HG03060 (cell line): Measurements from ENCODE around the gene ISX.

ENCODE experiments used
- ATAC-seq: cut with Tn5 transposase; IDR thresholded peaks from one replicate; pipeline ENCODE4 v1.9.1; 2021; ENCODE audit warnings: low read depth, moderate number of reproducible peaks; ENCODE audit not compliant: unreplicated experiment

The ISX gene

DNA sequence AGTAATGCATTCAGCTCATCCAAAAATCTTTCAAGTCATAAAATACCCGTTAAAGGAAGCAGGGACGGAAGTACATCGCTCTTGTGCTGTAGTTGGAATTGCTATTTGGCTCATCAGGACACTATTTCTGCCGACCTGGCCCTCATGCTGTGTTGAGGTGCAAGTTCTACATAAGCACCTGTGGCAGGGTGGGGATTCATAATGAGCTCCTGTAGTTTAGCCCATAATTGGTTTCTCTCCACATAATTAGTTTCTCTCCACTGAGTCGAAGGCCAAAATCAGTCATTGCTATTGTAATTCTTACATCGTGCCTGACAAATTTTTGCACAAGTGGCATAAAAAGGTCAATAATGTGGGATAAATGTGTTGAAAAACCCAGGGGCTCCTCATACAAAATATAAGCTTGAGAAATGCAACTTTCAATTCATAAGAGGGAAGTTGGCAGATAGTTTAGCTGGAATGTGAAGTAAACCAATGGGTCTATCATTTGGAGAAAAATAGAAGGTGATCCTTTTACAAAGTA is 14.9 kb upstream of the ISX start:
- no peak for ATAC-seq

DNA sequence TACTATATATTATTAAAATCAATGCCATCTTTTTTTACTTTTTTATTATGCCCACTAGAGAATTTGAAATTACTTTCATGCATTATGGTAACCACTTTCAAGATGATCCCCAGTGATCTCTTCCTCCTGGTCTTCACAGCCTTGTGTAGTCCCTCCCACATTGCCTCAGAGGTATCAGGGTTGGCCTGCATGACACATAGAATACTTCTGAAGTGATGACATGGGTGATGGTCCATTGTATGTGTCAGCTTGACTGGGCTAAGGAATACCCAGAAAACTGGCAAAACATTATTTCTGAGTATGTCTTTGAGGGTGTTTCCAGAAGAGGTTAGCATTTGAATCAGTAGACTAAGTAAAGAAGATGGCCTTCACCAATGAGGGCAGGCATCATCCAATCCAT is 14.2 kb upstream of the ISX start:
- ATAC-seq = no peak

DNA sequence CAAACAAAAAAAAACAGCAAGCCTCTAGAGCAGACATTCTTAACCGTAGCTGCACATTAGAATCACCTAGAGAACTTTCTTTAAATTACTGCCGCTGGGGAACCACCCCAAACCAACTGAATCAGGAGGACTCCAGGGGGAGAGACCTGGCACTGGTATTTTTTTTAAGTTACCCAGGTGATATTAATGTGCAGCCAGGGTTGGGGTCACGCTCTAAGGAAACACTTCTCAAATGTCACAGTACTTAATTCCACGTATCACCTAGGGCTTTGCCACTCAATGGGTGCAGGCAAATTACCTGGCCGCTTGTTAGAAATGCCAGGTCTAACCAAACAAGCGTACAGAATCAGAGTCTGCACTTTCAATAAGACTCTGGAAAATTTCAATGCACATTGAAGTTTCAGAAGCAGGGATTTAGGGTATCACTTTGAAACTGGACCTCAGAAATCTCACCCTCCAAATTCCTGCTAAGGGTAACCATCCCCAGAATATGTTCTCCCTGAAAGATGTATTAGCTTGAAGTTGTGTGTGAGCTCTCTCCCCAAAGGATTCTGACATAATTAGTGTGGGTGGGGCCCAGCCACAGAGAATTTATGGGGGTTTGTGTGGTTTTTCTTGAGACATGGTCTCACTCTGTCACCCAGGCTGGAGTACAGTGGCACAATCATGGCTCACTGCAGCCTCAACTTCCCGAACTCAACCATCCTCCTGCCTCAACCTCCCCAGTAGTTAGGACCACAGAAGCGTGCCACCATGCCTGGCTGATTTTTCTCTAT is 12.7 kb upstream of the ISX start:
- no peak for ATAC-seq

DNA sequence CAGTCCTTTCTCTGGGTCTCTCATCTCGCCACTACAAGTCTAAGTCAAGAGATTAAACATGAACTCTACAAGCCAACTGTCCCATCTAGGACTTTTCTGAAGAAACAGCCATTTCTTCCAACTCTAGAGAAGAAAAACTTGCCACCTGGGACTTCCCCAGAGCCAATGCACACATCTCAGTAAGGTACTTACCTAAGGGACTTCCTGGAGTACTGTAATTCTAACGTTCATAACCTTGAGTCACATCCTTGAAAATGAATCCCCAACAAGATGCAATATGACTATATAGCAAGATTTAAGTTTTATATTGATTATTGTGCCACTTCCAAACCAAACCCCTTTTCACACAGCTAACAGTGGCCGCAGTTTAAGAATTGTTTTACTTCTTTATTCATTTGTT is 11.9 kb upstream of the ISX start:
- no peak for ATAC-seq

DNA sequence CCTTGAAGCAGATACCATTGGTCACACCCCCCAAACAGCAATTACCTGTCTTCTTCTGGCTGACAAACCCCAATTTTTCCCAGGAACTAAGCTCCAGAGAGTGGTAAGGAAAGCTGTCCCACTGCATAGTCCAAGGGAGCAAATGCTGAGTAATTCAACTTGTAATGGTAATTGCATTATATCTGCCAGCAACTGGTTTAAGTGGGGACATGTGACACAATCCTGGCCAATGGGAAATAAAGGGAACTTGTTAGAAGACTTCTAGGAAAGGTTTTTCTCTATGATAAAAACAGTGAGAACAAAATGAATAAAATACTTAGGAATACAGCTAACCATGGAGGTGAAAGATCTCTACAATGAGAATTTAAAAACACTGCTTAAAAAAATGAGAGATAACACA is 9.5 kb upstream of the ISX start:
- ATAC-seq = no peak

DNA sequence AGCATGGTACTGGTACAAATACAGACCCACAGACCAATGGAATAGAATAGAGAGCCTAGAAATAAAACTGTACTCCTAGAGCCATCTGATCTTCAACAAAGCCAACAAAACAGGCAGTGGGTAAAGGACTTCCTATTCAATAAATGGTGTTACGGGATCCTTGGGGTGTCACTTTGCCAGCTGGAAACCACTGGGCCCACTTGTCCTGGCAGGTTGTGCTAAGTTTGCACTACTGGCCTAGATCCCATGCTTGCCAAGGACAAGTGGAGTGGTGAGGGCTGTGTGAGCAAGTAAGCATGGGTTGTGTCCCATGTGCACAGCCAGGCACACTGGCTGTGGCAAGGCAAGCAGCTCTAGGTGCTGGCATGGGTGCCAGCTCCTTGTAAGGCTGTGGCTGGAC is 8.8 kb upstream of the ISX start:
- ATAC-seq = no peak

DNA sequence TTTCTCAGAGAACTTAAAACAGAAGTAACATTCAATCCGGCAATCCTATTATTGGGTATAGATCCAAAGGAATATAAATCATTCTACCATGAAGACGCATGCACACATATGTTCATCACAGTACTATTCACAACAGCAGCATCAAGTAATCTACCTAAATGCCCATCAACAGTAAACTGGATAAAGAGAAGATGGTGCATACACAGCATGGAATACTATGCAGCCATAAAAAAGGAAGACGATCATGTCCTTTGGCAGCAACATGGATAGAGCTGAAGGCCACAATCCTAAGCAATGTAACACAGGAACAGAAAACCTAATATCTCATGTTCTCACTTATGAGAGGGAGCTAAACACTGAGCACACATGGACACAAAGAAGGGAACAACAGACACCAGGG is 6.3 kb upstream of the ISX start:
- no peak for ATAC-seq

DNA sequence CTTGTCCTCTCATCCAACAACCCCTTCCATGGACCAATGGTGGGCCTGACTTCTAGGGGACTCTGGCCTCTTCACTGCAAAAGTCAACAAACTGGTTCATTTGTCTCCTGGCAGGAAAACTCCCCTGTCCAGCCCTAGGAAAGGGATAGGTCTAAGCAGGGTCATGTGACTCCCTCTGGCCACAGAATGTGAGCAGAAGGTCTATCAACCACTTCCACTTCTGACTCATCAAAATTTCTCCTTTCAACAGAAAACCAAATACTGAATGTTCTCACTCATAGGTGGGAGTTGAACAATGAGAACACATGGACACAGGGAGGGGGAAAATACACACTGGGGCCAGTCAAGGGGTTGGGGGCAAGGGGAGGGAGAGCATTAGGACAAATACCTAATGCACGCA is 1.3 kb upstream of the ISX start:
- no peak for ATAC-seq

DNA sequence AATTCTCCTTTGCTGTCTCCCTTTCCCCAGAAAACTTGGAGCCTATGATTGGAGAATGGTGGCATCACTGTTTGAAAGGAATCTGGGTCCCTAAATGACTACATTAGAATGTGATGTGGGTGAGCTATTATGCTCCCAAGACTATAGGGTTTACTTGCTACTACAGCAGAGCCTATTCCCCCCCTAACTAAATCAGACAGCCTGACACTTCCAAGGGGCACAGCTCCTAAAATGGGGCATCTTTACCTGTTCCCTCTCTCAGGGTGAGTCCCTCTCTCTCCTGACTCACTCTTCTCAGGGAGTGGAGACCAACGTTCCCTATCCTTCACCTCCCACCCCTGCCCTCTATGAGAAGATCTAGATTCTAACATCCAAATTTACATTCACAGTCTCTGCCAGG is 775 bp upstream of the ISX start:
- no peak for ATAC-seq

DNA sequence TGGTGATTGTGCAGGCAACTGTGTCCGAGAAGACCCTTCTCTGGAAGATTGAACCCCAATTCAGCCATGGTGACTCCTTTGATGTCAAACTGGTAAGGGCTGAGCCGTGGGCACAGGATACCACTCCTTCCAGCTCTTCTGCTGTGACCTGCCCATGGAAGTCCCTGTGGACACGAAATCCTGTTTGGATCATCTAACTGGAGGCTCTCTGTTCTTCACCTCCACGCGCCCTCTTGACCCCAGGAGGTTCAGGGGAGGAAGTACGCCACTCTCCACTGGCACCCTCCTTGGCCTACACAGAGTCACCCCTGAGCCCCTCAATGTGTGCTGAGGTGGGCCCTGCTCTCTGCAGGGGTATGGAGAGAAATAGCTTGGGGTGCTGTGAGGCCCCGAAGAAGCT is 810 bp downstream of the ISX start:
- no peak for ATAC-seq

DNA sequence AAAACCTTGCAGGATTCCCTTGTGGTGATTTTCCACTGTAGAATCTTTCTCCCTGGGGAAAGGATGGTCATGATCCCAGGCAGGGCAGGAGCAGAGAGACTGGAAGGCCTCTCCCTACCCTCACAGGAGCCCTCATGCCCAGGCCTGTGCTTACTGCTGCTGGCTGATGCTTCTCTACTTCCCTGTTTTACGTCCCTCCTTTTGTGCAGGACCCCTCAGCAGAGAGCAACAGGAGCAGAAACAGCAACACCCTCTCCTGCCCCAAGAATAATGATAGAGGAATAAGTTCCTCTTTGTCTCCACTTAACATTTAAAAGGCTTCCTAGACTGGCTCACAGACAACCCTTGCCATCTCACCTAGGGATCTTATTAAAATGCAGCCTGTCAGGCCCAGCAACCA is 3.6 kb downstream of the ISX start:
- ATAC-seq = no peak

DNA sequence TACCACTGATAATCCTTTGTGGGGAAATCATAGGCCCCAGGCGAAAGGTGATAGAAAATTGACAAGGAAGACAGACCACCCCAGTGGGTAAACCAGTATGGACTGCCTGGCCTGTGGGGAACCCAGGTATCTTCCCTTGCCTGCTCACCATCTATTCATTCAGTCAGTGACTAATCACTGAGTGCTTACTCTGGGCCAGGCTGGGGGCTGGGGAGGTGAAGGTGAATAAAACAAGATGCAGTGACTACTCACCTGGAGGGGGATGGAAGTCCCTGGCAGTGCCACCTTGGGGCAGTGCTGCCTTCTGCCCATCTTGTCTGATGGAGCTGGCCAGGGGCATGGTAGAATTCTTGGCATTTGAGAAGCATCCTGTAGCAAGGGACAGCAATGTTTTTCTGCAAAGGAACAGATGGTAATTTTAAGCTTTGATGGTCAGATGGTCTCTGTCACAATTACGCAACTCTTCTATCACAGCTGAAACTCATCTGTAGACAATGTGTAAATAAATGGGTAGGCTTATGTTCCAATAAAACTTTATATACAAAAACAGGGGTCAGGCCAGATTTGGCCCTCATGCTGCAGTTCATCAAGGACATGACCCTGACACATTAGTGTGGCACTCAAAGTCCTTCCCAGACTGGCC is 4.6 kb downstream of the ISX start:
- no peak for ATAC-seq

DNA sequence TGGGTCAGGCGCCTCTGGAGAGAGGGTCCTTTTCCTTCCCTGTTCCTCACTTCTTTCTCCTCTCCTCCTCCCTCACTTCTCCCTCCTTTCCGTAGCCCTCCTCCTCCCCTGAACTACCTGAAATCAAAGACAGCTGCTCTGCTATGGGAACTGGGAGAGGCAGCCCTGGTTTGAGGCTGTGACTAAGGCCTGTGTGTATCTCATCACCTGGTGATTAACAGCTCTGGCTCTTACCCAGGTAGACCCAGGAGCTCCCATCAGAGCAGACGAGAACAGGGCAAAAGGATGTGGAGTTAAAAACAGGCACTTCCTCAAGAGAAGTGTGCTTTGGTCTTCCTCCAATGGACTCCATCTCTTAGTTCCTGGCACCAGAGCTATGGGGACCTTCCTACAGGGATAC is 5.8 kb downstream of the ISX start:
- ATAC-seq = no peak

DNA sequence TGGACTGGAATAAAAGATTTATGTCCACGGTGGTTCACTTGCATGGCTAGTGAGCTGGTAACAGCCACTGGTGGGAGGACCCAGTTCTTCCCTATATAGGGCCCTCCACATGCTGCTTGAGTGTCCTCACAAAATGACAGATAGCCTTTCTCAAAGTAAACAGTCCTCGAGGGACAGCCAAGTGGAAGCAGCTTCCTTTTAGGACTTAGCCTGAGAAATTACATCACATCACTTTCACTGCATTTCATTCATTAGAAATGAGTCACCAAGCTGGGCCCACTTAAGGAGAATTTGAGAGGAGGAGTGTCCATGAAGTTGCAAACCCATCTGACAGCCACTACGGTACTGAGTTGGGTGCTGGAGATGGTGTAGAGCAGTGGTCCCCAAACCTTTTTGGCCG is 7.0 kb downstream of the ISX start:
- ATAC-seq = no peak

DNA sequence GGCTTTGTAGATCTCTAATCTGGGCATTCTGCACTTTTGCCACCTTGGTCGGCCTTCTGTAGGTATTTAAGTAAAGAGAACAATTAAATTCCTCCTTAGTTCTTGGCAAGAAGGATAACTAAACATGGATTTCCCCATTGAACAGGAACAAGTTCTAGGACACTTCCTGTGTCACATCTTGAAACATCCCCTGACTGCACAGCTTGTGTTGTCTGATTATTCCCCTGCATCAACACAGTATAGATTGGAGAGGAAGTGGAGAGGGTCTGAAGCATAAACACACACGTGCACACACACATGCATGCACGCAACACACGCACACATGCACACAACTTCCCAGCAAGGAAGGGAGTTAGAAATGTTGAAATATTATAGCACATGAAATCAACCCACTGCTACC is 8.6 kb downstream of the ISX start:
- ATAC-seq = no peak

DNA sequence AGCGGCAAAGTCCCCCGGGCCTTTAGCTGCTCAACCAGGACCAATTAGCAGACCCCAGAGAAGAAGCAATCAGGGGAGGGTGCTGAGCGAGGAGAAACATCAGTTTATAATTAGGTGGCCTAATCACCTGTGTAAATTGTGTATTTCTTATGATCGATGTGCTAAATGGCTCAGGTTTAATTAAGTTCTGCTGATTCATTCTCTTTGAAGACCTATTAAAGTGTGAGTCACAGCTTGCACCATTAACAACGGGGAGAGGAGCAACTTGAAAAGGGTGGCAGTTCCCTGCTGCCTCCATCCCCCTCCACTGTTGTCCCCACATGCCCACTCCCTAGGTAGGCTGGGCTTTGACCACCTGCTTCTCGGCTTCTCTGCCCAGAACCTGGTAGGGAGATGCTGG is 10.7 kb downstream of the ISX start:
- ATAC-seq = no peak

DNA sequence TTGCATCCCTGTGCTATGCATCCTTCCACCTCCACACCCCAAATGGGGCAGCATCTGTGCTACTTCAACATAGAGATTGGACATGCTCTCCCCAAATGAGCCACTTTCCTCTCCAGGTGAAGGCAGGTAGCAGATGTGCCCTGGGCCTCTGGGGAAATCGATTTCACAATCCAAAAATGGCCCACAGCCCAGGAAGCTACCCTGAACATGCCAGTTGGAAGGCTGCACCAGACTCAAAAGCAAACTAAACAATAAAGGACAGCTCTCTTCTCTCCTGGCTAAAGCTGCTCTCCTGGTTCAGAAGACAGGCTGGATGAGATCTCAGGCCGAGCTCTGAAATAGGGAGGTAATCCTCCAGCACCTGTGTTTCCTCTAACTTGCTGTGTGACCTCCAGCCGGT is 19.7 kb downstream of the ISX start:
- ATAC-seq = no peak

DNA sequence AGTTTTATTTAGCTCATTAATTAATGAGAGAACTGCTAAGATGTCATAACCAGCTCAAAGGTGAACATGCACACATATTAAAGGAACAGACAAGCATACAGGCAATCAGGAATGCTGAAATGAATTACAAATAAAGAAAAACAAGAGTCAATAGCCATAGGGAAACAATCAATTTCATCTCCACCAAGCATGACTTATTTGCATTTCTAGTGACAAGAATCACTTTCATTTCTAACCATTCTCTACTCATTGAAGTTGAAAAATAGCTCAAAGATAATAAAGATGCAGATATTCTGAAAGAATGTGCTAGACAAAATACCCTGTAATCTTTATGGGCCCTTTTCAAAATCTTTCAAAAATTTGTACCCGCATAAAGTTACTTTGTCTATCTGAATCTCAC is 23.2 kb downstream of the ISX start:
- no peak for ATAC-seq

DNA sequence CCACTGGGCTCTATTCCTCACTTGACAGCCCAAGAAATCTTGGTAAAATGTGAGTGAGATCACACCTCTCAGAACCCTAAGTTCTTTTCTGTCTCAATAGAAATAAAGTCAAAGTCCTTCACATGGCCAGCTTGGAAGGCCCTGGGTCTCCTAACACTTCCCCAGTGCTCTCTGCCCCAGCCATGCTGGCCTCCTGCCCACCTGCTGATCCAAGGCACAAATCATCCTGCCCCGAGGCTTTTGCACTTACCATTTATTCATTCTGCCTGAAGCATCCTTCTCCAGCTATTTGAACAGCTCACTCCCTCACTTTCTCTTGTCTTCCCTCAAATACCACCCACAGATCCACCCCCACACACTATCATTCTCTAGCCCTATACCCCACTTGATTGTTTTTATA is 26.4 kb downstream of the ISX start:
- no peak for ATAC-seq

DNA sequence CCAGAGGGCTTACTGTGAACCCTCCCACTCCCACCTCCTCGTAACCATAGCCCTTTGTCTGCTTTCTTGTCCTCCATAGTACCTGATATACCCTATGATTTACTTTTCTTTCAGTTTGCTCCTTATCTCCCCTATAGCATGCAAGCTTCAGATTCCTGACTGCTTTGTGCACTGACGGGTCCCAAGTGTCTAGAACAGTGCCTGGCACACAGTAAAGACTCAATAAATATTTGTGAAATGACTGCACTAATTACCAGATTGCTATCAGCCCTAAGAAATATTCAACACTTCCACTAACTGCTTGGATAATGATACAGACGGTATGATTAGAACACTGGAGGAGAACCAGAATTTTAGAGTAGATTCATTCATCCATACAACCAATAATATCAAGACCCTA is 33.0 kb downstream of the ISX start:
- ATAC-seq = no peak

DNA sequence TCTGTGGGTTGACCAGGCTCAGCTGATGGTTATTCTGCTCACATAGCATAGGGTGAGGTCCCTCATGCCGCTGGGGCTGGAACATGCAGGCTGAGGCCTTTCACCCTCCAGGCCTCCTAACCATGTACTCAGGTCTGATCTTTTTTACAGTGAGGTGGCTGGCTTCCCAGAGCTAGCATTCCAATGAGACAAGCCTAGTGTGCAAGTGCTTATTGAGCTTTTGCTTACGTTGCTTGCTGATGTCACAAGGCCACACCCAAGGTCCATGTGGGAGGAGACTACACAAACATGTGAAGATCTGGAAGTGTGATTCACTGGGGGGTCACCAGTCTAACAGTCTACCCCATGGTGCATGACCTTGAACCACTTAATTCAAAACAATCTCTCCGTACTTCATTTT is 33.9 kb downstream of the ISX start:
- no peak for ATAC-seq

DNA sequence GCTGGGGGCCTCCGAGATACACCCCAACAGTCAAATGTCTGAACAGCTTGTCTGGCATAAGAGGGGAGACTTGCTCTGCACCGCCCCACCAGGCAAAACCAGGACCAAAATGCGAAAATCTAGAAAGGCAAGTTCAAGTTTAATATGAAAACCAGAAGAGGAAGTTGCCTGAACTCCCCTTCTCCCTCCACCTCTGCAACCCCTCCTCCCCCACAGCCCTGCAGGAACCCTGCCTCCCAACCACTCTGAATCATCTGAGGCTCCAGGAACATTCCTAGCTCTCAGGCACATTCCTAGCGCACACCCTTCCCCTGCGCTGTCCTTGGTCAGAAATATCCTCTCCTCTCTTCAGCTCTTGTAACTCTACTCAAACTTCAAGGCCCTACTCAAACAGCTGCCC is 36.7 kb downstream of the ISX start:
- ATAC-seq = no peak
